Progenitor cell of endocrine pancreas (in vitro differentiated cells): ENCODE measurements around the gene ABHD1. TPM values are rescaled to one million over a fixed set of nuclear protein-coding genes. Genes with fewer than 3 reads are reported as not detected.
A peak's percentile ranks its signal among the peaks of the same experiment; 100 is the strongest.

Source experiments
- DNase-seq: peaks from one replicate; pipeline ENCODE4 v3.0.0; 2021; ENCODE audit warnings: low spot score; ENCODE audit not compliant: unreplicated experiment
- H3K27ac Mint-ChIP-seq: 2 replicates; pipeline ENCODE4 v1.8.0; 2021; ENCODE audit warnings: mild to moderate bottlenecking, moderate library complexity, mixed read lengths
- H3K27me3 Mint-ChIP-seq: 2 replicates; pipeline ENCODE4 v1.8.0; 2021; ENCODE audit warnings: mixed read lengths
- H3K36me3 Mint-ChIP-seq: 2 replicates; pipeline ENCODE4 v1.8.0; 2022; ENCODE audit warnings: mixed read lengths; ENCODE audit not compliant: insufficient read depth
- H3K4me1 Mint-ChIP-seq: 2 replicates; pipeline ENCODE4 v1.8.0; 2021; ENCODE audit warnings: low read depth, mixed read lengths
- H3K4me3 Mint-ChIP-seq: 2 replicates; pipeline ENCODE4 v1.8.0; 2021; ENCODE audit warnings: low read depth, mild to moderate bottlenecking, moderate library complexity, mixed read lengths
- H3K9me3 Mint-ChIP-seq: 2 replicates; pipeline ENCODE4 v1.8.0; 2021; ENCODE audit warnings: low read depth, mixed read lengths
- total RNA-seq: library from RNA; stranded (reverse); gene quantifications from 2 replicates; pipeline ENCODE4 v1.2.1, GENCODE V29; 2021
- TF ChIP-seq, protein P1 (sequence below): fragments of 200-600 bp; sonication (generic); IDR thresholded peaks from one replicate; pipeline ENCODE4 v1.5.0; 2021; ENCODE audit warnings: antibody characterized with exemption, mild to moderate bottlenecking; ENCODE audit not compliant: unreplicated experiment

ABHD1 gene
- total RNA-seq, 1 donor from 2014 or later, result 0.34 TPM

DNA sequence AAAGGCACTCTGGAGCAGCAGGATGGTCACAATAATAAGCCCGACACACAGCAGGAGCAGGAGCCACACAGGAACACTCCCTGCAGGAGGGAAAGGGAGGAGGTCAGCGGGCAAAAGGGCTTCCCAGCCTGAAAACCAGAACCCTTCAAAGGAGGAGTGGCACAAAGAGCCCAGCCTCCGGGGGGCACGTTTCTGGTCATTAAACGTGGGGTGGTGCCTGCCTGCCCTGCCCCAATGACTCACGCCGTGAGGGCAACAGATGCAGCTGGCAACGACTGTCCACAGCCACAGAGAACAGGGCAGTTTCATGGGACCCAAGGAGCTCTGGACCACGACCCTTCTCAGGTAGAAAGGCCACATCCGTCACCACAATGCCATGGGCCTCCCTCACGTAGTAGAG is 7.8 kb downstream of the ABHD1 start:
- TF ChIP-seq, protein P1, sequence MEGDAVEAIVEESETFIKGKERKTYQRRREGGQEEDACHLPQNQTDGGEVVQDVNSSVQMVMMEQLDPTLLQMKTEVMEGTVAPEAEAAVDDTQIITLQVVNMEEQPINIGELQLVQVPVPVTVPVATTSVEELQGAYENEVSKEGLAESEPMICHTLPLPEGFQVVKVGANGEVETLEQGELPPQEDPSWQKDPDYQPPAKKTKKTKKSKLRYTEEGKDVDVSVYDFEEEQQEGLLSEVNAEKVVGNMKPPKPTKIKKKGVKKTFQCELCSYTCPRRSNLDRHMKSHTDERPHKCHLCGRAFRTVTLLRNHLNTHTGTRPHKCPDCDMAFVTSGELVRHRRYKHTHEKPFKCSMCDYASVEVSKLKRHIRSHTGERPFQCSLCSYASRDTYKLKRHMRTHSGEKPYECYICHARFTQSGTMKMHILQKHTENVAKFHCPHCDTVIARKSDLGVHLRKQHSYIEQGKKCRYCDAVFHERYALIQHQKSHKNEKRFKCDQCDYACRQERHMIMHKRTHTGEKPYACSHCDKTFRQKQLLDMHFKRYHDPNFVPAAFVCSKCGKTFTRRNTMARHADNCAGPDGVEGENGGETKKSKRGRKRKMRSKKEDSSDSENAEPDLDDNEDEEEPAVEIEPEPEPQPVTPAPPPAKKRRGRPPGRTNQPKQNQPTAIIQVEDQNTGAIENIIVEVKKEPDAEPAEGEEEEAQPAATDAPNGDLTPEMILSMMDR, result no peak
- H3K4me3 Mint-ChIP-seq, result no peak overlapping the region
- H3K9me3 Mint-ChIP-seq, result no peaks in the 10 kb centered on the region
- H3K4me1 Mint-ChIP-seq, result peaks cover 12% of the 10 kb centered on the region
- H3K27ac Mint-ChIP-seq, result no peak overlapping the region
- peaks cover 3% of the 10 kb centered on the region for H3K36me3 Mint-ChIP-seq
- H3K27me3 Mint-ChIP-seq, result peaks cover 2% of the 10 kb centered on the region
- DNase-seq, result no peak

DNA sequence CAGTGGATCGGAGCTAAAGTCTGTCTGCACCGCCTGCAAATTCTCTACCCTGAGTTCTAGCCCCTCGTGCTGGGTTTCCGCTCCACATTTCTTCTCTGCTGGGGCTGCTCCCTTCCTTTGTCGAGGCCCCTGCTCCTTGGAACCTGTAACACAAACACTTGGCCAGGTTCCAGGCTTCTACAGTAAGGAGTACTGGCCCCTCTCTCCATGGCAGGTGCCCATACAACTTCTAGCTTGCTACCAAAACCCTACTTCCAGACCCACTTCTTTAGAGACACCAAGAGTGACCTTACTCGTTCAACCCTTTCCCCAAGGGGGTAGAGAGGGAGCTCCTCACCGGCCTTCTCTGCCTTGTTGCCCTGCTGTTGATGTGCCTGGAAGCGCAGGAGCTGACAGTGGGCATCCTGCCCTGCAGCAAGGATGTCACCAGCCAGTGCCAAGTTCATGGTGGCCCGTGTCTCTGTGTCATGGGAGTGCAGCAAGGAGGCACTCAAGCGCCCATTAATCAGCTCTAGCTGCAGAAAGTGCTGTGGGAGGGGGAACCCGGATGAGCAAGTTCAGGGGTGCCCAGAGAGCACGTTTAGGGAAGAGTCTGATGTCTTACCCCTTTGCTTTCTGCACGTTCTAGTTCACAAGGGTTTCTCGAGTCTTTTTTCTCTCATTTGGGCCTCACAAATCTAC is 9.7 kb downstream of the ABHD1 start:
- peak overlapping the region; percentile 90 for H3K27ac Mint-ChIP-seq
- peak overlapping the region; percentile 92 for H3K4me3 Mint-ChIP-seq
- H3K36me3 Mint-ChIP-seq, result peaks cover 3% of the 10 kb centered on the region
- no peaks in the 10 kb centered on the region for H3K27me3 Mint-ChIP-seq
- TF ChIP-seq, protein P1, result no peak
- peaks cover 12% of the 10 kb centered on the region for H3K4me1 Mint-ChIP-seq
- H3K9me3 Mint-ChIP-seq, result no peaks in the 10 kb centered on the region
- no peak for DNase-seq

DNA sequence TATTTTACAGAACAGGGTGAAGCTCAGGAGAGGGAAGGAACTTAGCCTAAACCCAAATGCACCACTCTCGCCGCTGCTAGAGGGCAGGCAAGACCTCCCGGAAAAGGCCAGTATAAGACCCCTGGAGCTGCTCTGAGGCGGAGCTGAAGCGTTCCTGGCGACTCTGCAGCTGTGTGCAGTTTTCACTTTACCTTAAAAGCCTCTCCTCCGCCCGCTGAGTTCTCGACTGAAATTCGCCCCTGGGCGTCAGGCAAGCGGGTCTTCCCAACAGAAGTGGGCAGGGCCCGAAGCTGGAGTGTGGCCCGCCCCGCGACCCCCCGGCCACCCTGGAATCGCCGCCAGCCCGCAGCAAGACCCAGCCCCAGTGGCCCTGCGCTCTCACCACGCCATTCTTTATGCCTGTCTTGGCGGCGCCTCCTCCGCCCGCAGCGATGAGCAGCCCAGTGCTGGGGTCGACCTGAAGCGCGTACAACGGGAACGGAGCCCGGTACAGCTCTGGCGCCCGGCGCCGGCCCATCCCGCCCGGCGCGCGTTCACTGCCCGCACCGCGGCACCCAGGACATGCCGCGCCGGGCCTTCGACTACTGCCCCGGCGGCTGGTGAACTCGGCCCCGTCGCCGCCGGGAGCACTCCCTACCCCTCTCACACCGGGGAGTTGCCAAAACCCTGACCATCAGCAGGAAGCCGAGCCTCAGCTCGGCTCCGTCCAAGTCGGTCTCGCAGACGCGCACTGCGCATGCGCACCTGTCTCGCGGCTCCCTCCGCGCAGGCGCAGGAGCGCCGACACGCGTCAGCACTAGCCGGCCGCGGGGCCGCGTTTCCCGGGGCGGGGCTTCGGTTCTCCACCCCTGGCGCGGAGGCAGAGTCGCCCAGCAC is 10.5 kb downstream of the ABHD1 start, which contains the start of gene PREB:
TSS of gene PREB (minus strand) at position 732 of the 876 bp plus-strand sequence. CDS start at position 517, 215 bp downstream.
- Mint-ChIP-seq H3K27ac (peak within 1 kb of the TSS; percentile 97), H3K9me3 (no peaks in the 10 kb centered on the region), H3K4me1 (peaks cover 12% of the 10 kb centered on the region), H3K27me3 (peaks cover 3% of the 10 kb centered on the region), H3K36me3 (peaks cover 3% of the 10 kb centered on the region), H3K4me3 (peak within 1 kb of the TSS; percentile 92)
- DNase-seq, result peak; percentile 99
- TF ChIP-seq, protein P1, result peak; percentile 46

DNA sequence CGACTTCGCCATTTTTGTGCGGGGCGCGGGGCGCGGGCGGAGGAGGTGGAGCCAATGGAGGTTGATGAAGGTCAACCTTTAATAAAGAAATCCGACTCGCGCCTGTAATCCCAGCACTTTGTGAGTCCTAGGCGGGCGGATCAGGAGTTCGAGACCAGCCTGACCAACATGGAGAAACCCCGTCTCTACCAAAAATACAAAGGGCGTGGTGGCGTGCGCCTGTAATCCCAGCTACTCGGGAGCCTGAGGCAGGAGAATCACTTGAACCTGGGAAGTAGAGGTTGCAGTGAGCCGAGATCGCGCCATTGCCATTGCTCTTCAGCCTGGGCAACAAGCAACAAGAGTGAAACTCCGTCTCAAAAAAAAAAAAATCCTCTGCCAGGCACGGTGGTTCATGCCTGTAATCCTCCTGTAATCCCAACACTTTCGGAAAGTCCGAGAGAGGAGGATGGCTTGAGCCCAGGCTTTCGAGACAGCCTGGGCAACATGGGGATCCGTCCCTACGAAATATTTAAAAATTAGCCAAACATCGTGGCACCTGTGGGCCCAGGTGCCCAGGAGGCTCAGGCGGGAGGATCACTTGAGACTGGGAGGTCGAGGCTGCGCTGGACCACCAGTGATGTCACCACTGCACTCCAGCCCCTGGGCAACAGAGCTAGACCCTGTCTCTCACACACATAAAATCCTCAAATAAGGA is 11.3 kb downstream of the ABHD1 start:
- Mint-ChIP-seq H3K4me3 (peak overlapping the region; percentile 92), H3K36me3 (peaks cover 3% of the 10 kb centered on the region), H3K27me3 (peaks cover 7% of the 10 kb centered on the region), H3K27ac (peak overlapping the region; percentile 97), H3K9me3 (no peaks in the 10 kb centered on the region), H3K4me1 (peaks cover 12% of the 10 kb centered on the region)
- DNase-seq, result no peak
- TF ChIP-seq, protein P1, result no peak

DNA sequence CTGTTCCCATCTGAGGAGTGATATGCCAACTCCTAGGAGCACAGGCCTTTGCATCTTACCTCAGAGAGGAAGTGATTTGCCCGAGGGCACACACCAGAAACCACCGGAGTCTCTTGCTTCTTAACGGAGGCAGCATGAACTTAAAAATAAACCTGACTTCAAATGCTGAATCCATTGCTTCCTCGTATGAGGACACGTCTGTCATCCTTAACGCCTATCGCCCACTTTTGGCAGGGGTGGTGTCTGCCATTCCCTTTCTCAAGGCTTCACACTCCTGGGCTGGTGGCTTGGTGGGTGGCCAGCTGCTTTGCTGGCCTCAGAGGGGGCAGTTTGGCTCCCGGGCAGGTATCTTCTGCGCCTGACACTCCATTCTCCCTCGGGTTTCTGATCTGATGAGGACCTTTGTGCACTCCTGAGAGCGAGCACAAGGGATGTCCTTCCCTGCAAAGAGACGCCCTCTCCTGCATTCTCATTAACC is 11.9 kb downstream of the ABHD1 start:
- Mint-ChIP-seq H3K9me3 (no peaks in the 10 kb centered on the region), H3K4me3 (peak overlapping the region; percentile 92), H3K27me3 (peaks cover 7% of the 10 kb centered on the region), H3K4me1 (peaks cover 12% of the 10 kb centered on the region), H3K36me3 (peaks cover 3% of the 10 kb centered on the region), H3K27ac (peak overlapping the region; percentile 97)
- no peak for DNase-seq
- TF ChIP-seq, protein P1, result no peak
